Measurements from ENCODE around the gene AZU1. TPM values are rescaled to one million over a fixed set of nuclear protein-coding genes. Genes with fewer than 3 reads are reported as not detected.

Gene AZU1
- total RNA-seq, 4 donors from 2014 or later, result not detected

GRCh38 chr19:843180-843835, 15.7 kb downstream of the AZU1 start:
- Histone ChIP-seq H3K9me3 (no peaks in the 10 kb centered on the region), H3K36me3 (no peaks in the 10 kb centered on the region), H3K27me3 (no peaks in the 10 kb centered on the region), H3K4me3 (replicated peaks in 1 of 3) (peak overlapping the region in 1 of 3 donors; percentile 5), H3K27ac (no peak overlapping the region), H3K4me1 (peaks cover 14 to 17% of the 10 kb centered on the region in 2 donors)
- intact Hi-C loops (cut with DNase I), result no loop called here
- 0 to 50% methylated on average over 2 to 5 of the region's 46 CpGs for WGBS, 2 donors
- TF ChIP-seq CTCF (IDR thresholded peaks at IDR 0.05) (no peak), POLR2A (IDR thresholded peaks at IDR 0.05) (no peak)
- peak in 1 of 2 donors; percentile 46 for DNase-seq

GRCh38 chr19:843836-844545, 16.4 kb downstream of the AZU1 start:
- Histone ChIP-seq H3K9me3 (no peaks in the 10 kb centered on the region), H3K4me1 (peaks cover 14 to 19% of the 10 kb centered on the region in 2 donors), H3K27ac (no peak overlapping the region), H3K4me3 (replicated peaks in 1 of 3) (peak overlapping the region in 1 of 3 donors; percentile 5), H3K27me3 (no peaks in the 10 kb centered on the region), H3K36me3 (no peaks in the 10 kb centered on the region)
- DNase-seq, result no peak
- no peak for TF ChIP-seq POLR2A (IDR thresholded peaks at IDR 0.05)
- no peak for TF ChIP-seq CTCF (IDR thresholded peaks at IDR 0.05)
- intact Hi-C loops (cut with DNase I), result no loop called here
- WGBS, 2 donors, result 26 to 41% methylated on average over 17 to 27 of the region's 70 CpGs

GRCh38 chr19:844546-844971, 16.9 kb downstream of the AZU1 start:
- Histone ChIP-seq H3K27ac (no peak overlapping the region), H3K9me3 (no peaks in the 10 kb centered on the region), H3K27me3 (no peaks in the 10 kb centered on the region), H3K4me3 (replicated peaks in 1 of 3) (no peak overlapping the region), H3K4me1 (peaks cover 14 to 19% of the 10 kb centered on the region in 2 donors), H3K36me3 (no peaks in the 10 kb centered on the region)
- intact Hi-C loops (cut with DNase I), result no loop called here
- WGBS, 2 donors, result 27 to 50% methylated on average over 7 to 8 of the region's 11 CpGs
- peak; percentile 26 to 40 for DNase-seq
- TF ChIP-seq CTCF (IDR thresholded peaks at IDR 0.05) (no peak), POLR2A (IDR thresholded peaks at IDR 0.05) (no peak)

GRCh38 chr19:845707-846521, 18.3 kb downstream of the AZU1 start:
- Histone ChIP-seq H3K4me3 (replicated peaks in 1 of 3) (no peak overlapping the region), H3K27me3 (no peaks in the 10 kb centered on the region), H3K9me3 (no peaks in the 10 kb centered on the region), H3K4me1 (peaks cover 23 to 28% of the 10 kb centered on the region in 2 donors), H3K36me3 (no peaks in the 10 kb centered on the region), H3K27ac (no peak overlapping the region)
- no peak for DNase-seq
- intact Hi-C loops (cut with DNase I), result no loop called here
- 72 to 75% methylated on average over 35 to 36 of the region's 37 CpGs for whole genome bisulfite sequencing, 2 donors
- no peak for TF ChIP-seq CTCF (IDR thresholded peaks at IDR 0.05)
- TF ChIP-seq POLR2A (IDR thresholded peaks at IDR 0.05), result no peak

Data from thyroid gland (tissue), 4 donors.